Measurements from ENCODE around the gene RBM15B. TPM values are rescaled to one million over a fixed set of nuclear protein-coding genes. Genes with fewer than 3 reads are reported as not detected.
A peak's percentile ranks its signal among the peaks of the same experiment; 100 is the strongest.

RBM15B gene
- total RNA-seq, 4 donors from 2014 or later, result 26.3 to 35.3 (median 27.0) TPM

DNA sequence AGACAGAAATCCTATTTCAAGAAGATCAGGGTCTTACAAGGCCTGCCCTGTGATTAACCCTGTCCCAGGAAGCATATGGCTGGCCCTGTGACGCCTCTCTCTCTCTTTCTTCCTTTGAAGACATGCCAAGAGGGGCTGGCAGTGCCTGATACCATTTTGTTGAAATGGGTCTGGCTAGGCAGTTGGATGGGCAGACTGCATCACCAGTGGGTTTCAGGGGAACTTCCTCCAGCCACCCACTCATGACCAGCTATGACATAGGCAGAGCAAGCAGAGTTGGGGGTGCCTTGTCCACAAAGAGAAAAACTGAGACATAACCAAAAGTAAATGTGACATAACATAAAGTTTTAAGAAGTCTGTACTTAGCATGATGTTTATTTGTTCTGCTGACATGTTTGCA, 37.4 kb upstream of the RBM15B start:
- Histone ChIP-seq H3K36me3 (no peaks in the 10 kb centered on the region), H3K27ac (no peak overlapping the region), H3K9me3 (no peaks in the 10 kb centered on the region), H3K27me3 (no peaks in the 10 kb centered on the region), H3K4me1 (peaks cover 0 to 27% (median 5%) of the 10 kb centered on the region in 3 donors), H3K4me3 (no peak overlapping the region)
- 33 to 73% methylated on average over 1 of the region's 1 CpG for WGBS, 2 donors
- TF ChIP-seq, protein P1, sequence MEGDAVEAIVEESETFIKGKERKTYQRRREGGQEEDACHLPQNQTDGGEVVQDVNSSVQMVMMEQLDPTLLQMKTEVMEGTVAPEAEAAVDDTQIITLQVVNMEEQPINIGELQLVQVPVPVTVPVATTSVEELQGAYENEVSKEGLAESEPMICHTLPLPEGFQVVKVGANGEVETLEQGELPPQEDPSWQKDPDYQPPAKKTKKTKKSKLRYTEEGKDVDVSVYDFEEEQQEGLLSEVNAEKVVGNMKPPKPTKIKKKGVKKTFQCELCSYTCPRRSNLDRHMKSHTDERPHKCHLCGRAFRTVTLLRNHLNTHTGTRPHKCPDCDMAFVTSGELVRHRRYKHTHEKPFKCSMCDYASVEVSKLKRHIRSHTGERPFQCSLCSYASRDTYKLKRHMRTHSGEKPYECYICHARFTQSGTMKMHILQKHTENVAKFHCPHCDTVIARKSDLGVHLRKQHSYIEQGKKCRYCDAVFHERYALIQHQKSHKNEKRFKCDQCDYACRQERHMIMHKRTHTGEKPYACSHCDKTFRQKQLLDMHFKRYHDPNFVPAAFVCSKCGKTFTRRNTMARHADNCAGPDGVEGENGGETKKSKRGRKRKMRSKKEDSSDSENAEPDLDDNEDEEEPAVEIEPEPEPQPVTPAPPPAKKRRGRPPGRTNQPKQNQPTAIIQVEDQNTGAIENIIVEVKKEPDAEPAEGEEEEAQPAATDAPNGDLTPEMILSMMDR (IDR thresholded peaks at IDR 0.05), result no peak
- no peak for TF ChIP-seq POLR2A (IDR thresholded peaks at IDR 0.05)
- intact Hi-C loops (cut with DNase I), result no loop called here
- no peak for DNase-seq

GRCh38 chr3:51354172-51354571, 36.9 kb upstream of the RBM15B start:
- intact Hi-C loops (cut with DNase I), result no loop called here

GRCh38 chr3:51354731-51355615, 36.1 kb upstream of the RBM15B start:
- WGBS, 2 donors, result 91 to 93% methylated on average over 6 to 7 of the region's 9 CpGs
- Histone ChIP-seq H3K27ac (peak overlapping the region; percentile 6 to 79 (median 66)), H3K4me1 (peaks cover 0 to 27% (median 5%) of the 10 kb centered on the region in 3 donors), H3K4me3 (no peak overlapping the region), H3K9me3 (no peaks in the 10 kb centered on the region), H3K36me3 (no peaks in the 10 kb centered on the region), H3K27me3 (no peaks in the 10 kb centered on the region)
- TF ChIP-seq POLR2A (IDR thresholded peaks at IDR 0.05), result no peak
- TF ChIP-seq, protein P1 (IDR thresholded peaks at IDR 0.05), result no peak
- intact Hi-C loops (cut with DNase I), result no loop called here
- DNase-seq, result no peak

More at GRCh38 chr3:51354172-51354571, 36.9 kb upstream of the RBM15B start:
- H3K4me3 ChIP-seq, result no peak overlapping the region
- no peaks in the 10 kb centered on the region for H3K27me3 ChIP-seq
- peaks cover 0 to 27% (median 5%) of the 10 kb centered on the region in 3 donors for H3K4me1 ChIP-seq
- H3K9me3 ChIP-seq, result no peaks in the 10 kb centered on the region
- no peak overlapping the region for H3K27ac ChIP-seq
- H3K36me3 ChIP-seq, result no peaks in the 10 kb centered on the region
- TF ChIP-seq POLR2A (IDR thresholded peaks at IDR 0.05), result no peak
- TF ChIP-seq, protein P1 (IDR thresholded peaks at IDR 0.05), result no peak
- WGBS, 2 donors, result 83 to 94% methylated on average over 2 of the region's 2 CpGs
- no peak for DNase-seq

DNA sequence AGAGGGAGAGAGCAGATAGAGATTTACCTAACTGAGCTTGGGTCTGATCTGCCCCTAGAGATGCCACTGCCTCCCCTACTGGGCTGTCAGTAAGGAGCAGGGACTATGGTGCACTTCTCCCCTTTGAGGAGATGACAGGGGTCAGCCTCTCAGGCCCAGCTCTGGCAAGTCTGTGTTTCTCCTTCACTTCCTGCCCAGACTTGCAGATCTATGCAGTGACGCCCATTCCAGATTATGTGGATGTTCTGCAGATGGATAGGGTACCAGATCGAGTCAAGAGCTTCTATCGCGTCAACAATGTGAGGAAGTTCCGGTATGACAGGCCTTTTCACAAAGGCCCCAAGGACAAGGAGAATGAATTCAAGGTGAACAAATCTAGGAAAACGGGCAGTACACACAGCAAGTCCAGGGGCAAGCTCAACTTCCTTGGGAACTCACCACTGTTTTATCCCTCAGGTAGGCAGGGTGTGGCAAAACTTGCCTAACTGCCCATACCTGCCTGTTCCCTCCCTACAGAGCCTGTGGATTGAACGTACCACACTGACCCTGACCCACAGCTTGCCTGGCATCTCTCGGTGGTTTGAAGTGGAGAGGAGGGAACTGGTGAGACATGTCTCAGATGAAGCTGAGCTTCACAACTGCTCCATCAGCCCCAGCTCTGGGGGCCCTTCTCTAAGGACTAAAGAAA, 35.0 kb upstream of the RBM15B start:
- Histone ChIP-seq H3K4me3 (no peak overlapping the region), H3K27me3 (no peaks in the 10 kb centered on the region), H3K27ac (peak overlapping the region; percentile 6 to 79 (median 66)), H3K9me3 (no peaks in the 10 kb centered on the region), H3K36me3 (no peaks in the 10 kb centered on the region), H3K4me1 (peaks cover 0 to 27% (median 5%) of the 10 kb centered on the region in 3 donors)
- TF ChIP-seq POLR2A (IDR thresholded peaks at IDR 0.05), result no peak
- TF ChIP-seq, protein P1 (IDR thresholded peaks at IDR 0.05), result no peak
- 27 to 47% methylated on average over 6 to 8 of the region's 8 CpGs for WGBS, 2 donors
- no peak for DNase-seq
- intact Hi-C loops (cut with DNase I), result no loop called here

DNA sequence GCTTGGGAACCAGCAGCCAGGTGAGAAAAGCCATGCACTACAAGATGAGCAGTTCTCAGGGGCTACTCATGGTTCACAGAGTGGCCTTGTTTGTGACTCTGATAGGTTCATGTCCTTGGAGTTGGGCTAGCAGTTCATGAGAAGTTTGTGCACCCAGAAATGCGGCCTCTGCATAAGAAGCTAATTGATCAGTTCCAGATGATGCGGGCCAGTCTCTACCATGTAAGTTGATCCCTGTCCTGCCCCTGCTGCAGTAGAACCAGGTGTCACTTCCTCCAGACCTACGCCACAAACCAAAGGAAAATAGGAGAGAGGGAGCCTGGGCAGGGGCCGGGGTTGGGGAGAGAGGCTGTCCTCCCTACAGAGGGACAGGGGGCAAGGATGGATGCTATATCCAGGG, 33.2 kb upstream of the RBM15B start:
- Histone ChIP-seq H3K4me3 (no peak overlapping the region), H3K4me1 (peaks cover 0 to 27% (median 5%) of the 10 kb centered on the region in 3 donors), H3K9me3 (no peaks in the 10 kb centered on the region), H3K36me3 (no peaks in the 10 kb centered on the region), H3K27ac (no peak overlapping the region), H3K27me3 (no peaks in the 10 kb centered on the region)
- DNase-seq, result no peak
- no peak for TF ChIP-seq POLR2A (IDR thresholded peaks at IDR 0.05)
- intact Hi-C loops (cut with DNase I), result no loop called here
- 68 to 93% methylated on average over 4 of the region's 4 CpGs for WGBS, 2 donors

Measured in esophagus squamous epithelium (tissue), 5 donors.